Thyroid gland (tissue), 4 donors: ENCODE measurements around the gene PEA15.

ENCODE experiments used
- POLR2A ChIP-seq, 2 donors: fragments of 450-650 bp; IDR thresholded peaks; one replicate each; pipeline ENCODE4 v1.6.1; 2017; ENCODE audit warnings: antibody characterized with exemption in 2 of 2, mild to moderate bottlenecking in 2 of 2, moderate library complexity in 1 of 2
- TF ChIP-seq, protein P1 (sequence below), 6 experiments: fragments of 200-600 bp in 3 of 6; fragments of 450-650 bp in 3 of 6; sonication (generic) in 3 of 6; IDR thresholded peaks; one replicate each; pipeline ENCODE4 v1.5.1; 2016 to 2019; ENCODE audit warnings: antibody characterized with exemption in 6 of 6, mild to moderate bottlenecking in 2 of 6, inconsistent platforms in 1 of 6, moderate library complexity in 1 of 6

DNA sequence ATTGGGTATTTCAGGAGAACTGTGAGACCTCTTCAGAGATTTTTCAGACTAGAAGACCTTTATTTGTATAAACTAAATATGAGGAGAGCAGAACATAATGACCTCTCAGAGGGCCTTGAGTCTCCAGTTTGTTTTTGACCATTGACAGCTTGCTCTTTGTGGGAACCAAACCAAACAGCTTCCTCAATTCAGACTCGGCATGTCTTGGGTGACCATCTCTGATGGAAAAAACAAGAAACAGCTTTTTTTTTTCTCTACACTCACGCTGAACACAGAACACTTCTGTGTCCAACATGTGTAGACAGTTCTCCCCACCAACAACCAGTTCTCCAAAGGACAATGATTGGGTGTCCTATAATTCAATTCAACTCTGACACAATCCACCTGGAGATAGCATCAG is 42.3 kb upstream of the PEA15 start:
- TF ChIP-seq, protein P1, sequence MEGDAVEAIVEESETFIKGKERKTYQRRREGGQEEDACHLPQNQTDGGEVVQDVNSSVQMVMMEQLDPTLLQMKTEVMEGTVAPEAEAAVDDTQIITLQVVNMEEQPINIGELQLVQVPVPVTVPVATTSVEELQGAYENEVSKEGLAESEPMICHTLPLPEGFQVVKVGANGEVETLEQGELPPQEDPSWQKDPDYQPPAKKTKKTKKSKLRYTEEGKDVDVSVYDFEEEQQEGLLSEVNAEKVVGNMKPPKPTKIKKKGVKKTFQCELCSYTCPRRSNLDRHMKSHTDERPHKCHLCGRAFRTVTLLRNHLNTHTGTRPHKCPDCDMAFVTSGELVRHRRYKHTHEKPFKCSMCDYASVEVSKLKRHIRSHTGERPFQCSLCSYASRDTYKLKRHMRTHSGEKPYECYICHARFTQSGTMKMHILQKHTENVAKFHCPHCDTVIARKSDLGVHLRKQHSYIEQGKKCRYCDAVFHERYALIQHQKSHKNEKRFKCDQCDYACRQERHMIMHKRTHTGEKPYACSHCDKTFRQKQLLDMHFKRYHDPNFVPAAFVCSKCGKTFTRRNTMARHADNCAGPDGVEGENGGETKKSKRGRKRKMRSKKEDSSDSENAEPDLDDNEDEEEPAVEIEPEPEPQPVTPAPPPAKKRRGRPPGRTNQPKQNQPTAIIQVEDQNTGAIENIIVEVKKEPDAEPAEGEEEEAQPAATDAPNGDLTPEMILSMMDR (IDR thresholded peaks at IDR 0.05) = no peak
- TF ChIP-seq POLR2A (IDR thresholded peaks at IDR 0.05) = no peak
